Mesenchymal stem cell (in vitro differentiated cells and primary cell): ENCODE data around the gene PCLAF. TPM values are rescaled to one million over a fixed set of nuclear protein-coding genes. Genes with fewer than 3 reads are reported as not detected.

Experiments
- small RNA-seq: library from polyadenylated mRNA; stranded (forward); fragments of <200 nt; extraction: miRNeasy Mini kit (QIAGEN cat#:217004); gene quantifications from one replicate; pipeline ENCODE3, GENCODE V24; 2013; ENCODE audit warnings: low read depth

Gene PCLAF

Small RNA genes within 50 kb of the gene (small RNA-seq; reads per million reads assigned to genes)
- gene RF00554 = not detected
